ENCODE data around the gene KCNV2.

KCNV2 gene

DNA sequence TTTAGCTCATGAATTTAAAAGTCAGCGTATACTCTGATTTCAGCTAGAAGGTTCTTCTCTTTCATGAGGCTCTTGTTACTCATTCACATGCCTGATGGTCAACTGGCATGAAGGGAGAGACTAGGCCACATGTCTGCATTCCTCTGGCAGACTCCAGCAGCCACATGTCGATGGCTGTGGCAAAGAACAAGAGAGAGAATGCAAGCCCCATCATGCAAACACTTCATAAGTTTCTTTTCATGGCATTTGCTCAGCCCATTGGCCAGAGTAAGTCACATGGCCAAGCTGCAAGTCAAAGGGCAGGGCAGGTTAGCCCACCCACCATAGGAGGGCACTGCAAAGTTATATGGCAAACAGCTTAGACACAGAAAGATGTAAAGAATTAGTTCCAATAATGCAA is 5.4 kb downstream of the KCNV2 start:
- DNase-seq: no peak

DNA sequence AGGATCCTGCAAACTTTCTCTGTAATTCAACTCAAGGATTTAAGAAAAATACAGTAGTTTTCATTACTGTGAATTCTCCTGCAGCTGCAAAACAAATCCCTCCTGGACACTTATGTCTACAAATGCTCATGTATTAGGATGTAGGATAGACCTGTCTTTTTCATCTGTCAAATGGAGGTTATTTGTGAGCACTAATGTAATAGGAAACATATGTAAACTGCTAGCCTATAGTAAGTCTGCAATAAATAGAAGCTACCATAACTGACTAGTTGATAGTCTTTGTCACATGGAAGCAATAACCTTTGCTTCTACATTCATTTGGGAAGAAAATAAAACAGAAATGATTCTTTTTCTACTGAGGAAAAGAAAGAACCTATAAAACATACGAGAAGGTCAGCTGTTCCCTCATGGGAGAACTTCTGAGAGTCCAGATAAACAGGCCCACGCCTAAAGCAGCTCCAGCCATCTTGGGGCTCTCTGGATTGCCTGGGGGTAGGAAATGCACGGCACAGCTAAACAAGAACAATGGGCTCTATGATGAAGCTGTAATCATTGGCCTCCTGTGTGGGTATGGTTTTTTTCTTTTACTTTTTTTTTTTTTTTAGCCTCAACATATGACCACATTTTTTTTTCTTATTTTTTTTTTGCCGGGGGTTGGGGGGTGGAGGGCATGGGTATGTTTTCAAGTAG is 6.2 kb downstream of the KCNV2 start:
- DNase-seq: no peak

DNA sequence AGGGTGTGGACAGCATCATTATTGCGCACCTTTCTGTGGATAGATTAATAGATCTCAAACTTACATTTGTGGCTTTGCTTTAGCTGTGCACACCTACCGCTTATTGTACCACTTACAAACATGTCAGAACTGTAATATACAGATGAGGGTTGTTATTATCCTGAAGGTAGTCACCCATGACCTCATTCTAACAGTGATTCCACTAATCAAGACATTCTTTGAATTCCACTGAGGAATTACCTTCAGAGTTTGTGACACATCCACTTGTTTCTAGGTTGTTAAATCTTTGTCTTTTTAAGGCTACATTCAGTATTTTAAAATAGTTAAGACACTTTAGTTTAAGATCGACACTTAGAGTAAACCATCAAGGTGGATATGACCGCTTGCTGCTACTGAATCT is 7.8 kb downstream of the KCNV2 start:
- DNase-seq: no peak

DNA sequence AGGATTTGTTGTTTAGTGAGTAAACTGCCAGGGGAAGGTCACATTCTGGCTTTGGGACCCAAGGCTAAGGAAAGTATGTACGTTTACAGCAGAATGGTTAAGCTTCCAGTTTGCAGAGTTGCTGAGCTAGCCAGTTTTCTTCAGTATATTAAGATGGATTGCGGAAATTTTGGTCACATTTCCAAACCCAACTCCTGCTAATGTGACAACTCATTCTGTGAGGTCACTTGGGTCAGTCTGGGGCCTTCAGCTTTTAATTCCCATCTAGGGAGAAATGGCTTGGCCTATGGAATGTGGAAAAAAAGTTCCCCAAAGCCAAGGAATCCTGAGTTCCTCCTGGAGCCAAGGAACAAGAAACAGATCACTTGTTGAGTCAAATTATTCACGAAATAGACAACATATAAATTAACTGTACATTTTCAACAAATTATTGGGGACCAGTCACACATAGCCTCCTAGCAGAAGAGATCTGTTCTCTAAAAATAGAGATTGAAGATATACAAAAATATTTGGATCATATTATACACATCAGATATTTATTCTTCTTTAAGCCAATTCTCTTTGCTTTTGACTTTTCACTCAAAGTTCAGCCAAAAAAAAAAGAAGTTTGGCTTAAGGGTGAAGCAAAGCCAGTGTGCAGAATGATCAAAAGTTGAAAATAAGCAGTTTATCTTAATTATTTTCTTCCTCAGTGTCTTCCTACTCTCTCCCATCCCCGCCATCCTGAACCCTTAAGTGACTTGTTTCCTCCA is 8.8 kb downstream of the KCNV2 start:
- no peak for DNase-seq

DNA sequence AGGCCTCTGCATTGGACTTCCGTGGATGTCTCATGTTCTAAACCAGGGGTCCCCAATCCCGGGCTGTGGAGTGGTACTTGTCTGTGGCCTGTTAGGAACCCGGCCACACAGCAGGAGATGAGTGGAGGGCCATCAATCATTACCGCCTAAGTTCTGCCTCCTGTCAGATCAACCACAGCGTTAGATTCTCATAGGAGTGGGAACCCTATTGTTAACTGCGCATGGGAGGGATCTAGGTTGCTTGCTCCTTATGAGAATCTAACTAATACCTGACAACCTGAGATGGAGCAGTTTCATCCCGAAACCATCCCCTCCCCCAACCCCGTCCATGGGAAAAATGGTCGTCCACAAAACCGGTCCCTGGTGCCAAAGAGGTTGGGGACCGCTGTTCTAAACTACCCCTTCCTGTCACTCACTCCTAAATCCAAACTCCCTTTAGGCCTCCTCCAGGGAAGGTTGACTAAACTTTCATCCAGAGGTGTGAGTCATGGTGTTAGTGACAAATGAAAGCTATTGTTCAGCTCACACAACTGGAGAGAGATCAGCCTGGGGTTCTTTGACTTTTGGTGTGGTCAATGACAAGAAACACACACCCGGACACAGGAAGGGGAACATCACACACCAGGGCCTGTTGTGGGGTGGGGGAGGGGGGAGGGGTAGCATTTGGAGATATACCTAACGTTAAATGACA is 9.5 kb downstream of the KCNV2 start:
- DNase-seq: no peak

DNA sequence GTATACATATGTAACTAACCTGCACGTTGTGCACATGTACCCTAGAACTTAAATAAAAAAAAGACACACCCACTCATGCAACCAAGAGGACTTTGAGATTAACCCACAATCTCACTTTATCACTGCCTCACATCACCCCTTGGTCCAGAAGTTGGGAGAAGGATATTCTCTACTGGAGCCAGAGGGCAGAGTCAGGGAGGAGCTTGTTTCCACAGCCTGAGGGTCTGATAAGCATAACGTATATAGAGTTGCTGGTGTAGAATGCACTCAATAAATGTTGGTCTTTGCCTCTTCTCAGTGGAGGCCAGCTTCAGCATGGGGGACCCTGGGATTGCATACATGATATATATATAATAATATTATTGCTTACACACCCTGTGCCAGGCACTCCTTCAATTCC is 10.1 kb downstream of the KCNV2 start:
- DNase-seq: no peak

DNA sequence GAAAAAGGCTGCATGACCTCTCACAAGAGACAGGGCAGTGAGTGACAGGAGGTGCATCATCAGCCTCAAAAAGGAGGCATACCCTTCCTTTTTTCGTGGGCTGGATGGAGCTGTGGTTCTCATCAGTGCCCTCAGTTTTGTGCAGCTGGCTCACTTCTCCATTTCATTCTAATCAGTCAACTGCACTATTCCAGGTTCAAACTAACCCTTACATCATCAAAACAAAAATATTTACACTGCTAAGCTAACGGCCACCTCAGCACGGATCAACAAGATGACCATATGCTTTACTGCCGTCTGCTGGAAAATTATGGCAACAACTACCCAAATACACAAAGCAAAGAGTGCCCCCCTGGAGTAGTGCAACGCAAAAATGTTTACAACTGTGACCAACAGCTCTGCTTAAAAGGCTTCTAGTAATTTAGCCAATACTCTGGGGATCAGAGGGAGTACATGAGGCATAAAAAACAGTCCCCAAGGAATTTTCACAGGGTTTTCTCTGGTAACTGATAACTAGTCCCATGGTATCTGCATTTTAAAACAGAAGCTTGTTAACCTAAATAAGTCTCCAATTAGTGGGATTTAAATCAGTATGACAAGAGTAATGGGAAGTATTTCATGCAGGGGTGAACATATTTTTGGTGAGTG is 10.8 kb downstream of the KCNV2 start:
- DNase-seq: no peak

DNA sequence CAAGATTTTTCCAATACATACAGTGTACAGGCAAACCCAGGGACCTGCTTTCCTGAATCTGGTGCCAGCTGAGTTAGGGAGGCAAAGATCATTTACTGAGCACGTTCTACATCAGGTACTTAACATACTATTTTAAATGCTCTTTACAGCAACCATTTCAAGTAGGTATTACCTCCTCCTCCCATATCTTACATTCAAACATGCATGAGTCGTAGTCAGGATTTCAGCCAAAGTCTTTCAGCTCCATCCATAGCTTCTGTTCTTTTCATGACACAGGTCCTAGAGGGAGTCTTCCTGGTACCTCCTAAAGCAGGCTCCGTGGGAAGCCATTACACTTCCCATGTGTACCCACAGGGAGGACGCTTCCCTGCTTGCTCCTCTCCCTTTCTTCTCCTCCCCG is 11.7 kb downstream of the KCNV2 start:
- DNase-seq: no peak

DNA sequence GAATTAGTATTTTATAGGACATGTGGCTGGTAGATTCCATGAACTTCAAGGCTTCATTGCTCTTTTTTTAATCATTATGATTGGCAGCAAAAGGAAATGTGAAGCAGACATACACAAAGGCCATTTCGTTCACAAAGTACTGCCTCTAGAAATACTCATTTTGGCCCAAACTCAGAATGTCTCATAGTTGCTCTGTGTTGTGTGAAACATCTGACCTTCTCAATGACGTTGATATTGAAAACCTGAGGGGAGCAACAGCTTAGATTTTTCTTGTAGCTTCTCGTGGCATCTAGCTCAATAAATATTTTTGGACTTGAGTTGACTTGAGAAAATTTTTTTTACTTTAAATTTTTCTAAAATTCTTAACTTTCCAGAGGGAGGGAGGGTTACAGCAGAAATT is 12.4 kb downstream of the KCNV2 start:
- no peak for DNase-seq

DNA sequence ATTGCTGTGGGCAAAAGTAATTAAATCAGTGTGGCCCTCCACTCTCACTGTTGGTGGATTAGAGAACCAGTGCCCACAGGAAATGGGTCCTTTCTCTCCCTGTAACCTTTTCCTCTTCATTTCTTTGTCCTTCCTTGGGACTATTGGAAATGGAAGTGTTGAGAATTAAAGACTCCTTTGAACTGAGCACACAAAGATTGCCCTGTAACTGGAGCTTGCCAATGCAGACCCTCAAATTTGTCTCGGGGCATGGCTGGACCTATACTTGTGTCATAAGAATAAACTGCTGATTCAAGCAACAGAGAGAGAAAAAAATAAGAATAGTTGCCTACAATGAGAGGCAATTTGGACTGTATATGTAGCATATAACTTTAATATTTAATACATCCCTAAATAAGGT is 13.7 kb downstream of the KCNV2 start:
- DNase-seq: no peak

DNA sequence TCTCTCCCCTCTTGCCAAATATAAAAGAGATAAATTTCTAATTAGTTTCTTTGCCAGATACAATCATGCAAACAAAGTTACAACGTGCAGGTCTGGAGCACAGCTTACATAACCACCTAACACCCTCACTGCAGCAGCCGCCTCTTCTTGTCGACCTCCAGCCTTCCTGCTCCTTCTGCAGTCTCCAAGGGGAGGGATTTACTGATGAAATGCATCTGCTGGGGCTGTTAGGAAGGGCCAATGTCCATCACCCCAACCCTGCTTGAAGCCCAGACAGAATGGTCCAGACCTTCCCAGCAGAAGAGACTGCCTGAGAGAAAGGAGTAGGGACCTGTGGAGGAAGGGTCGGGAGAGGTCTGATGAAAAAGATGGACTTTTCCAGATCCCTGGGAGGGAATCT is 15.2 kb downstream of the KCNV2 start:
- DNase-seq: no peak

DNA sequence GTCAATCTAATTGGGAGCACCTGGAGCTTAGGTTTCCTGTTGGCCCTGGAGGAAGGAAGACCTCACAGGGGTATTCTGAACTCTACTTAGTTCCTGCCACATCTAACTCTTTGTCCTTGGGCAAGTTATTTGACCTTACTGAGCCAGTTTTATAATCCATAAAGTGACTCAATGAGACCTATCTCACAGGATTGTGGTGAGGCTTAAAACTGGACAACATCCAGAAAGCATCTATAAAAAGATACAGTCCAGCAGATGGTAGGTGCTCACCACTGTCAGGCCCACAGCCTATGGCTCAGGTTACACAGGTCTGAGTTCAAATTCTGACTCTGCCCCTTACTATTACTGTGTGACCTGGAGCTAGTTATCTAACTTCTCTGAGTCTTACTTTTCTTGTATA is 23.3 kb downstream of the KCNV2 start:
- DNase-seq: no peak

DNA sequence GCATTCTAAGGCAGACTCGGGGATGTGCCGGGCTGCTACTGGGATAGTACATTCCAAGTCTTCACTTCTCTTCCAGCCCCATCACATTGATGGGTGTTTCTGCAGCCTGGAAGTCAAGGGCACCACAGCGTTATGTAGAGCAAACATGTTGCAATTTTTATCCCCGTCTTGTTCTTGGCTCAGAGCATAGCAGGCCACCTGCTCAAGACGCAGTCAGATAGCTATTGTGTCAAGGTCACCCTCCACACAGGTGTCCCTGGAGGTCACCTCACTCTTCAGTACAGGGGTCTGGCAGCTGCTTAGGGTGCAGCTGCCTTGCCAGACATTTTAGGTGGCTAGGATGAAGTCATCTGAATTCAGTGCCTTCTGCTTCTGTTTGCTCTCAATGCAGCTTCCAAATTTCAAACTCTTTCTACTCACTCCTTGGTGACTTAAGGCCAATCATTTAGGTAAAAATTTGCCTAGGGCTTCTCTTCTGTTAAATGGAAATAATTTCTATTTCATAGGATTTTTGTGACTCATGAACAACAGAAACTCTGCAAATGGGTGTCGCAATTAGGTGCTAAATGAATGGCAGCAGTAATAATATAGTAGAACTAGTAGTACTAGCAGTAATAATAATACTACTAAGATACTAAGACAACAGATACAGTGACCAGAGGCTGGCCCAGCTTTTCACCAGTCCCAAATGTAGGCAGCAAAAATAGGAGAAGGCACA is 24.3 kb downstream of the KCNV2 start:
- DNase-seq: no peak

DNA sequence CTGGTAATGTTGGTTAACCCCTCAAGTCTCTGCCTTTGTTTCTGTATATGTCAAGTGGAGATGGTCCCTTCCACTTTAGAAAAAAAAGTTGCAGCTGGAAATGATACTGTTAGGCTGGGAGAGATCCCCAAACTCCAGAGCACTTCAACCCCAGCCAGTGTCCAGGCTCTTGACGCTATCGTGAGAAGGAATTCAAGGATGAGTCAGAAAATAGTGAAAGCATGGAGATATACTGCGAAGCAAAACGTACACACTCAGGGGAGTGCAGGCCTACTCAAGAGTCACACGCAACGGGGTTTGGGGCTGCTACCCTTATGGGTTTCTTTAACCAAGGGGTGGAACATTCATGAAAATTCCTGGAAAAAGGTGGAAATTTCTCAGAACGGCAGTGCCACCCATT is 24.9 kb downstream of the KCNV2 start:
- DNase-seq: no peak

DNA sequence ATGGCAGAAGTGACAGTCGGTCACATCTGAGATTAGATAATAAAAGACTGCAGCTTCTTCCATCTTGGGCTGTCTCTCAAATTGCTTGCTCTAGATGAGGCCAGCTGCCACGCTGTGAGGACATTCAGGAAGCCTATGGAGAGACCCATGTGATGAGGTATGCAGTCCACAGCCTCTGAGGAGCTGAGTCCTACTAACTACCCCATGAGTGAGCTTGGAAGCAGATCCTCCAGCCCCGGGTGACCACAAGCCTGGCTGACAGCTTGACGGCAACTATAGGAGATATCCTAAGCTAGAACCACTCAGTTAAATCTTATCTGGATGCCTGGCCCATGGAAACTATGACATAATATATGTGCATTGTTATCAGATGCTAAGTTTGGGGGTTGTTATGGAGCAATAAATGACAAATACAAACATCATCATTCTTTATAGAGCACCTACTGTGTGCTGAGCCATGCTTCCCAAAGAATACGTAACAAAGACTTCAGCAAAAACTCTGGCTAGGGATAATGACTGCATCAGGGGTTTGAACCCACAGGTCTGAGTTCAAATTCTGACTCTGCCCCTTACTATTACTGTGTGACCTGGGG is 26.7 kb downstream of the KCNV2 start:
- no peak for DNase-seq

DNA sequence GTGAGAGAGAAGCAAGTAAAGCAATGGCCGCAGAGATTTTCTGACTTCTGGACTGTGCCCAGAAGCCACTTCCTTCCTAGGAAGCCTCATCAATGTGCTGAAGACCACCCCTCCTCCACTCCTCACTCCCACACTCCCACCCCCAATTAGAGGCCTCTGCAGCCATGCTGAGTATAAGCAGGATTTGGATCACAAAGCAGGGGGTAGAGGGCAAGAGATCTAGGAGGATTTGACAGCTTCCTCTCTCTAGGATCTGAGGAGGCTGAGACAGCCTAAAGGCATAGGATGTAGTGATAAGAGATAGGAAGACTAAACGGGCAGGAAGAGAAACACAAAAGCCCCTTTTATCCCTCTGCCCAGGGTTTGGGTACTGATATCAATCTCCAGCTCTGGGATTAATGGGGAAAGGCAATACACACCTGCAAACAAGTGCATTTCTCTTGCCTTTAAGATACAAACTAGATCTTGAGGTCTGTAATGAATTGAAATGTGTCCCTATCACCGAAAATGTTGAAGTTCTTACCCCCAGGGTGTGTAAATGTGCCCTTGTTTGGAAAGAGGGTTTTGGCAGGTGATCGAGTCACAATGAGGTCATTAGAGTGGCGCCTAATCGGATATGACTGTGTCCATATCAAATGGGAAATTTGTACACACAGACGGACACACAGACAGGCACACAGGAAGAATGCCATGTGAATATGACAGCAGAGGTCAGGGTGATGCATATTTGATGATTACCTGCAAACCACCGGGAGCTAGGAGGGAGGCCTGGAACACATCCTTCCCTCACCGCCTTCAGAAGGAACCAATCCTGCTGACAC is 28.5 kb downstream of the KCNV2 start:
- DNase-seq: no peak

DNA sequence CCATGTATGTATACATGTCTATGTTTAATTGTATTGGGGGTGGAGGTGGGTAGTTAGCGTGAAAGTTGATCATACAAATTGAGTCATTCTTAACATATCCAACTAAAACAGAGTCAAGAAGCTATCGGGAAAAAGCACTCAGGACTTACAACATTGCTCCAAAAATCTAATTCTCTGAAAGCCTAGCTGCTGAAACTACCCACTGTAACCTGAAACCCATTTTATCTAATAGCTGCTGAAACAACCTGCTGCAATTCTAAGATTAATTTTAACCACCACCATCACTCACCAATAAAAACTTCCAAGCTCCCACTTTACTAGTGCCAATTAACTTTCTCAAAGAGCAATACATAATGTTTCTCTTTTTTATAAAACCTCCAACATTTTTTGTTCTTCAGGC is 32.2 kb downstream of the KCNV2 start:
- no peak for DNase-seq

DNA sequence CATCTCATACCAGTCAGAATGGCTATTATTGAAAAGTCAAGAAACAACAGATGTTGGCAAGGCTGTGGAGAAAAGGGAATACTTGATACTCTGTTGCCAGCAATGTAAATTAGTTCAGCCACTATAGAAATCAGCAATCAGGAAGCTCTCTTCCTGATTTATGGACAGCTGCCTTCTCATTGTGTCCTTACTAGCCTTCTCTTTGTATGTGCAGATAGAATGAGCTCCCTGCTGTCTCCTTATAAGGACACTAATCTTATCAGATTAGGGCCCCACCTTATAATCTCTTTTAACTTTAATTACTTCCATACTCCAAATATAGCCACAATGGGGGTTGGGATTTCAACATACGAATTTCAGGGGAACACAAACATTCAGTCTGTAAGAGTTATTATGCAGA is 38.0 kb downstream of the KCNV2 start:
- DNase-seq: no peak

DNA sequence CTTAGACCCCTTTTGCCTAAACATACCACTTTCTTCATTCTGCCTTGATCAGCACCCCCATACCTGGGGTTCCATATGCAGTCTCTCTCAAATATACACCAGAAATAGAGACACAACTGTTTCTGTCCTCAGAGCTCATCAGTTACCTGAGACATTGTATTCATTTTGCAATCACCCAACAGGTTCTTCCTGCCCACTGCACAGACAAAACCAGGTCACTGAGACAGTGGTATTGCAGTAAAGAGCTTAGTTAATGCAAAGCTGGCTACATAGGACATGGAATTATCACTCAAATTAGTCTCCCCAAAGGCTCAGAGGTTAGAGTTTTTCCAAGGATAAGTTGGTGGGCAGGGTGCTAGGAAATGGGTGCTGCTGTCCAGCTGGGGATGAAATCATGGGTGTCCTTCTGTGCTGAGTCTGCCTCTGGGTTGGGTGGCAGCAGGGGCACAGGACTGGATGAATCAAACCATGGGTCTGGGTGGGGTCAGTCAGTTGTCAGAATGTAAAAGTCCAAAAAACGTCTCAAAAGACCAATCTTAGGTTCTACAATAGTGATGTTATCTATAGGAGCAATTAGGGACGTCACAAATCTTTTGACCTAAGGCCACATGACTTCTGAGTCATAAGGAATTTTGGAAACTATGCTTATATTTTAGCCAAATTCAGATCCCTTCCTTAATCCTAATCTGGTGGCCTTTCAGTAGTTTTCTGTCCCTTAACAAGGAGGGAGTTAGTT is 41.0 kb downstream of the KCNV2 start:
- DNase-seq: no peak

DNA sequence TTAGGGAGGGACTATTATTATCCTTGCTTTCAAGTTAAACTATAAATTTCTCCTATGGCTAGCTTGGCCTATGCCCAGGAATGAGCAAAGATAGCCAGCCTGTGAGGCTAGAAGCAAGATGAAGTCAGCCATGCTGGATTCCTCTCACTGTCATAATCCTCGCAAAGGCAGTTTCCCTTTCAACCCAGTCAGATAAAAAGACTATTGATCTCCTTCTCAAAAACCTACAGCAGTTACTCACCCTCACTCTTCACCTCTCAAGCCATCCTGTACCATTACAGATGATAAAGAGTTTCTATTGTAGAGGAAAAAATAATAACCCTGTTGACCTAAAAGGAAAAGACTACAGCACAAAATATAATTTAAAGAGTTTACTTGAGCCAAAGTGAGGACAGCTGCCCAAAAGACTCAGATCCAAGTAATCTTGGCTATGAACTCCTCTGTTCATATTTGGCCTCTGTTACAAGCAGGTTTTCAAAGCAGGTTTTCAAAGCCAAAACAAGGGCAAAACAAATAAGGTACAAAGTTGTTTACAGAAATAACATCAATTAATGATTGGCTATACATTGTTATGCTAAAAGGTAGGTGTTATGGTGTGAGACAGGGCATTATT is 41.7 kb downstream of the KCNV2 start:
- DNase-seq: no peak

DNA sequence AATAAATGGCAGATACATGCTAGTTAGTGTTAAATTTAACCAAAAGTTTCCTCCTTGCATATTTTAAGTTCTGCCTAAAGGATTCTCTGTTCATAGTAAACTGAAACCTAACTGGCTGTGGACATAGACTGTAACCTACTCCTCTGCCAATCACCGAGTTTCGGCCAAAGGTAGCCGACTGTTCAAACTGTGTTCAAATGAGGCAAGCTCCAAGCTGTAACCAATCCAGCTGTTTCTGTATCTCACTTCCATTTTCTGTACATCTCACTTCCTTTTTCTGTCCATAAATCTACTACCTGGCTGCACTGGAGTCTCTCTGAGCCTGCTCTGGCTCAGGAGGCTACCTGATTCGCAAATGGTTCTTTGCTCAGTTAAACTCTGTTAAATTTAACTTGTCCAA is 44.1 kb downstream of the KCNV2 start:
- no peak for DNase-seq

Data from activated effector memory CD4-positive, alpha-beta T cell treated with anti-CD3 and anti-CD28 coated beads, Interleukin-2, amount 50 U/mL, for 16 hours (primary cell).